Fibroblast of lung (primary cell): ENCODE results near the gene LCORL. TPM values are rescaled to one million over a fixed set of nuclear protein-coding genes. Genes with fewer than 3 reads are reported as not detected.
A peak's percentile ranks its signal among the peaks of the same experiment; 100 is the strongest.

Experiments
- DNase-seq, 2 donors: peaks; one replicate each; pipeline versions ENCODE4 v3.0.0 to v3.0.0-alpha.2; 2010; ENCODE audit warnings: low read depth in 2 of 2
- H2AFZ ChIP-seq: 2 replicates; pipeline ENCODE4 v1.5.1; 2012; ENCODE audit warnings: low read length, control low read depth, inconsistent platforms
- H3K27ac ChIP-seq: 2 replicates; pipeline ENCODE4 v1.5.1; 2011; ENCODE audit warnings: low read length, control low read depth; ENCODE audit not compliant: insufficient read depth
- H3K27me3 ChIP-seq: 2 replicates; pipeline ENCODE4 v1.5.1; 2011; ENCODE audit warnings: mild to moderate bottlenecking, low read length; ENCODE audit not compliant: control insufficient read depth, insufficient read depth
- H3K36me3 ChIP-seq: 2 replicates; pipeline ENCODE4 v1.5.1; 2011; ENCODE audit warnings: low read length; ENCODE audit not compliant: control insufficient read depth, insufficient read depth
- H3K4me1 ChIP-seq: 2 replicates; pipeline ENCODE4 v1.5.1; 2011; ENCODE audit warnings: low read length; ENCODE audit not compliant: control insufficient read depth, insufficient read depth; ENCODE audit errors: extremely low read depth
- H3K4me2 ChIP-seq: 2 replicates; pipeline ENCODE4 v1.5.1; 2011; ENCODE audit warnings: low read length, control low read depth; ENCODE audit not compliant: insufficient read depth; ENCODE audit errors: extremely low read depth
- H3K4me3 ChIP-seq, 4 experiments: fragments of 200-600 bp in 1 of 4; sonication (generic) in 1 of 4; replicated peaks in 1 of 4; 2 replicates each; pipeline ENCODE4 v1.5.1; 2011 to 2016; ENCODE audit warnings: low read length in 4 of 4, low read depth in 3 of 4, mild to moderate bottlenecking in 3 of 4, control low read depth in 2 of 4, inconsistent platforms in 1 of 4, mixed read lengths in 1 of 4; ENCODE audit not compliant: insufficient read depth in 1 of 4; ENCODE audit errors: control extremely low read depth in 1 of 4
- H3K79me2 ChIP-seq: 2 replicates; pipeline ENCODE4 v1.5.1; 2012; ENCODE audit warnings: mild to moderate bottlenecking, low read length, inconsistent platforms; ENCODE audit not compliant: control insufficient read depth, insufficient read depth
- H3K9ac ChIP-seq: 2 replicates; pipeline ENCODE4 v1.5.1; 2011; ENCODE audit warnings: mild to moderate bottlenecking, low read length, control low read depth; ENCODE audit not compliant: insufficient read depth
- H3K9me3 ChIP-seq: 2 replicates; pipeline ENCODE4 v1.5.1; 2012; ENCODE audit warnings: low read depth, low read length; ENCODE audit not compliant: control insufficient read depth, insufficient read depth
- H4K20me1 ChIP-seq: 2 replicates; pipeline ENCODE4 v1.5.1; 2011; ENCODE audit warnings: low read length; ENCODE audit not compliant: control insufficient read depth, insufficient read depth; ENCODE audit errors: extremely low read depth
- CTCF ChIP-seq, 2 donors: IDR thresholded peaks in 1 of 2; conservative IDR thresholded peaks in 1 of 2; 1 replicate in 1 of 2; 2 replicates in 1 of 2; pipeline ENCODE4 v1.5.1; 2011 to 2012; ENCODE audit warnings: low read length in 2 of 2, control low read depth in 1 of 2, inconsistent platforms in 1 of 2, low read depth in 1 of 2, mild to moderate bottlenecking in 1 of 2
- EZH2 ChIP-seq: IDR thresholded peaks from 2 replicates; pipeline ENCODE4 v1.5.1; 2012; ENCODE audit warnings: low read length, control low read depth, mild to moderate bottlenecking; ENCODE audit errors: missing control alignments
- polyA plus RNA-seq, 2 donors: library from polyadenylated mRNA; depleted of rRNA in 1 of 2; stranded (reverse) in 1 of 2; unstranded in 1 of 2; fragments of >200 nt; gene quantifications; 2 replicates each; pipeline ENCODE4 v1.2.1, GENCODE V29; 2011 to 2012; ENCODE audit warnings: missing spikeins in 1 of 2
- total RNA-seq: library from RNA; depleted of rRNA; stranded (reverse); fragments of >200 nt; gene quantifications from 2 replicates; pipeline ENCODE4 v1.2.1, GENCODE V29; 2014

The LCORL gene
- total and polyA plus RNA-seq, 2 donors (not counting 1 experiment from before 2014, with no cell fraction given): 8.5 to 13.5 TPM

GRCh38 chr4:18052158-18052557, 30.6 kb upstream of the LCORL start:
- DNase-seq: no peak

DNA sequence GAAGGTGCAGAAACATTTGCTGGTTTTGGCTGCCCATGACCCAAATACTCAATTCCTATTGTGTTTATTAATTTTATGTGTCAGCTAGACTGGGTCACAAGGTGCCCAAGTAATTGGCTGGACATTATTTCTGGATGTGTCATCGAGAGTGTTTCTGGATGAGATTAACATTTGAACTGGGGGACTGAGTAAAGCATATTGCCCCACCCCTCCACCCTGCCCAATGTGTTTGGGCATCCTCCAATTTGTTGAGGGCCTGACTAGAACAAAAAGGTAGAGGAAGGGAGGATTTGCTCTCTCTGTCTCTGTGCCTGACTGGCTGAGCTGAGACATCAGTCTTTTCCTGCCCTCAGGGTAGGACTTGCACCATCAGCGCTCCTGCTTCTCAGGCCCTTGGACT, 29.7 kb upstream of the LCORL start:
- H3K9ac ChIP-seq: no peak overlapping the region
- no peak overlapping the region for H3K27ac ChIP-seq
- peaks cover 3% of the 10 kb centered on the region for H3K4me1 ChIP-seq
- no peaks in the 10 kb centered on the region for H3K79me2 ChIP-seq
- no peaks in the 10 kb centered on the region for H4K20me1 ChIP-seq
- no peak overlapping the region for H3K4me3 ChIP-seq
- no peak for TF ChIP-seq CTCF (conservative IDR thresholded peaks at IDR 0.05 in 1 of 2, IDR thresholded peaks at IDR 0.05 in 1 of 2; ENCODE audit: low read depth in 1 of 2, low read length in 2 of 2)
- no peak for TF ChIP-seq EZH2
- H3K9me3 ChIP-seq: no peaks in the 10 kb centered on the region
- DNase-seq: peak in 1 of 2 donors; percentile 9
- H3K4me2 ChIP-seq: no peak overlapping the region
- H3K27me3 ChIP-seq: no peaks in the 10 kb centered on the region
- H2AFZ ChIP-seq: no peak overlapping the region
- H3K36me3 ChIP-seq: no peaks in the 10 kb centered on the region

More at GRCh38 chr4:18052158-18052557, 30.6 kb upstream of the LCORL start:
- no peak overlapping the region for H3K27ac ChIP-seq
- H3K4me2 ChIP-seq: no peak overlapping the region
- TF ChIP-seq EZH2 (no peak), CTCF (conservative IDR thresholded peaks at IDR 0.05 in 1 of 2, IDR thresholded peaks at IDR 0.05 in 1 of 2; ENCODE audit: low read depth in 1 of 2, low read length in 2 of 2) (no peak)
- no peaks in the 10 kb centered on the region for H4K20me1 ChIP-seq
- H3K27me3 ChIP-seq: no peaks in the 10 kb centered on the region
- no peak overlapping the region for H2AFZ ChIP-seq
- no peak overlapping the region for H3K9ac ChIP-seq
- H3K9me3 ChIP-seq: no peaks in the 10 kb centered on the region
- H3K79me2 ChIP-seq: no peaks in the 10 kb centered on the region
- H3K4me1 ChIP-seq: peaks cover 3% of the 10 kb centered on the region
- H3K36me3 ChIP-seq: no peaks in the 10 kb centered on the region
- H3K4me3 ChIP-seq: no peak overlapping the region

DNA sequence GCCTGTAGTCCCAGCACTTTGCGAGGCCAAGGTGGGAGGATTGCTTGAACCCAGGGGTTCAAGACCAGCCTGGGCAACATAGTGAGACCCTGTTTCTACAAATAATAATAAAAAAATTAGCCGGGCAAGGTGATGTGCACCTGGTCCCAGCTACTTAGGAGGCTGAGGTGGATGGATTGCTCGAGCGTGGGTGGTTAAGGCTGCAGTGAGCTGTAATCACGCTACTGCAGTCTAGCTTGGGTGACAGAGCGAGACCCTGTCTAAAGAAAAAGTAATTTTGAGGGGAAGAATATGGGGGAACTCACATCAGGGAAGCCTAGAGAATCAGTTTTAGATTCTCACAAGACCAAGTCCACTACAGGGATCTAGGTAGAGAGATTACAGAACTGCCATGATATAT, 28.9 kb upstream of the LCORL start:
- TF ChIP-seq CTCF (conservative IDR thresholded peaks at IDR 0.05 in 1 of 2, IDR thresholded peaks at IDR 0.05 in 1 of 2; ENCODE audit: low read depth in 1 of 2, low read length in 2 of 2): no peak
- TF ChIP-seq EZH2: no peak
- Histone ChIP-seq H3K4me1 (peaks cover 3% of the 10 kb centered on the region), H3K4me3 (no peak overlapping the region), H3K4me2 (no peak overlapping the region), H2AFZ (no peak overlapping the region), H3K9me3 (no peaks in the 10 kb centered on the region), H3K79me2 (no peaks in the 10 kb centered on the region), H3K27ac (no peak overlapping the region), H3K36me3 (no peaks in the 10 kb centered on the region), H3K9ac (no peak overlapping the region), H4K20me1 (no peaks in the 10 kb centered on the region), H3K27me3 (no peaks in the 10 kb centered on the region)
- DNase-seq: no peak
